K562 (cell line): ENCODE data around the gene ATP2A3. TPM values are rescaled to one million over a fixed set of nuclear protein-coding genes. Genes with fewer than 3 reads are reported as not detected.
A peak's percentile ranks its signal among the peaks of the same experiment; 100 is the strongest.

Experiments
- ATF7 ChIP-seq: fragments of 450-650 bp; IDR thresholded peaks from 2 replicates; pipeline ENCODE4 v1.7.1; 2014; ENCODE audit warnings: mild to moderate bottlenecking, moderate library complexity
- CBFA2T3 ChIP-seq: fragments of 450-650 bp; IDR thresholded peaks from 2 replicates; pipeline ENCODE4 v1.6.1; 2017
- DMBX1 ChIP-seq: fragments of 250-450 bp; sonication (Bioruptor Pico); IDR thresholded peaks from 2 replicates; pipeline ENCODE4 v1.8.0; 2022; ENCODE audit warnings: inconsistent platforms, mild to moderate bottlenecking, moderate library complexity, borderline replicate concordance
- ELF1 ChIP-seq: fragments of 200-800 bp; sonication (Bioruptor generic); IDR thresholded peaks from 2 replicates; pipeline ENCODE4 v1.6.1; 2016; ENCODE audit warnings: missing genetic modification characterization, missing compliant biosample characterization
- ELF2 ChIP-seq: fragments of 250-450 bp; sonication (Bioruptor Pico); IDR thresholded peaks from 2 replicates; pipeline ENCODE4 v1.5.0; 2021; ENCODE audit warnings: mild to moderate bottlenecking
- FIP1L1 ChIP-seq: fragments of 200-400 bp; formaldehyde crosslinking; IDR thresholded peaks from 2 replicates; pipeline ENCODE4 v1.6.1; 2018; ENCODE audit warnings: mild to moderate bottlenecking, low read depth, low read length; ENCODE audit not compliant: poor library complexity, severe bottlenecking
- FOXA1 ChIP-seq: fragments of 450-650 bp; IDR thresholded peaks from 2 replicates; pipeline ENCODE4 v1.6.1; 2016; ENCODE audit warnings: mild to moderate bottlenecking, borderline replicate concordance
- FOXM1 ChIP-seq, 2 experiments: fragments of 450-650 bp in 1 of 2; sonication (generic) in 1 of 2; formaldehyde crosslinking in 1 of 2; IDR thresholded peaks; 2 replicates each; pipeline versions ENCODE4 v1.6.1 to v1.9.0; 2017 to 2022; ENCODE audit warnings: low read depth in 2 of 2, mild to moderate bottlenecking in 2 of 2, missing genetic modification reagents in 1 of 2, moderate library complexity in 1 of 2
- HDAC8 ChIP-seq: fragments of 450-650 bp; IDR thresholded peaks from 2 replicates; pipeline ENCODE4 v1.6.1; 2016; ENCODE audit warnings: mild to moderate bottlenecking, missing genetic modification characterization, moderate library complexity, missing compliant biosample characterization
- HLTF ChIP-seq: fragments of 450-650 bp; IDR thresholded peaks from 2 replicates; pipeline ENCODE4 v1.6.1; 2016
- KAT2B ChIP-seq: IDR thresholded peaks from one replicate; pipeline ENCODE4 v1.6.1; 2012; ENCODE audit warnings: low read depth, mild to moderate bottlenecking, control low read depth, inconsistent platforms, low read length, moderate library complexity
- KDM5B ChIP-seq: fragments of 200-600 bp; sonication (generic); IDR thresholded peaks from 2 replicates; pipeline ENCODE4 v1.6.1; 2012; ENCODE audit warnings: low read depth, mild to moderate bottlenecking, moderate library complexity, low read length, control low read depth, inconsistent platforms; ENCODE audit not compliant: insufficient replicate concordance
- KLF10 ChIP-seq: fragments of 250-450 bp; sonication (Bioruptor Pico); IDR thresholded peaks from 2 replicates; pipeline ENCODE4 v1.6.1; 2021; ENCODE audit warnings: matching md5 sums
- MAFF ChIP-seq: IDR thresholded peaks from 2 replicates; pipeline ENCODE4 v1.6.1; 2012; ENCODE audit warnings: low read length, improper control_type of control experiment
- MECOM ChIP-seq: fragments of 250-450 bp; sonication (Bioruptor Pico); IDR thresholded peaks from 2 replicates; pipeline ENCODE4 v1.8.0; 2022; ENCODE audit warnings: inconsistent platforms
- NR1H2 ChIP-seq: sonication (generic); formaldehyde crosslinking; IDR thresholded peaks from 2 replicates; pipeline ENCODE4 v1.4.0; 2020; ENCODE audit warnings: mild to moderate bottlenecking, missing genetic modification reagents
- PHTF2 ChIP-seq: fragments of 250-450 bp; sonication (Bioruptor Pico); IDR thresholded peaks from 2 replicates; pipeline ENCODE4 v1.5.0; 2021; ENCODE audit warnings: mild to moderate bottlenecking
- POLR2A ChIP-seq: fragments of 450-650 bp; conservative IDR thresholded peaks from 2 replicates; pipeline ENCODE4 v1.6.1; 2016
- POLR2H ChIP-seq: IDR thresholded peaks from 2 replicates; pipeline ENCODE4 v1.6.1; 2016; ENCODE audit warnings: missing genetic modification characterization, low read depth, mild to moderate bottlenecking, control low read depth, missing compliant biosample characterization, moderate library complexity
- RAD51 ChIP-seq: fragments of 450-650 bp; IDR thresholded peaks from 2 replicates; pipeline ENCODE4 v1.7.1; 2016; ENCODE audit warnings: low read depth, mild to moderate bottlenecking, borderline replicate concordance
- RBFOX2 ChIP-seq: fragments of 200-400 bp; formaldehyde crosslinking; IDR thresholded peaks from 2 replicates; pipeline ENCODE4 v1.6.1; 2017; ENCODE audit warnings: low read depth, mild to moderate bottlenecking, low read length, moderate library complexity
- RCOR1 ChIP-seq, 2 experiments: IDR thresholded peaks; 2 replicates each; pipeline ENCODE4 v1.6.1; 2012; ENCODE audit warnings: low read depth in 2 of 2, low read length in 2 of 2, borderline replicate concordance in 1 of 2, improper control_type of control experiment in 1 of 2
- RFX1 ChIP-seq: fragments of 450-650 bp; IDR thresholded peaks from 2 replicates; pipeline ENCODE4 v1.6.1; 2016; ENCODE audit warnings: mild to moderate bottlenecking, moderate library complexity
- RNF2 ChIP-seq: sonication (generic); IDR thresholded peaks from 2 replicates; pipeline ENCODE4 v1.6.1; 2016
- ZBTB17 ChIP-seq: fragments of 450-650 bp; formaldehyde crosslinking; IDR thresholded peaks from 2 replicates; pipeline ENCODE4 v1.4.0; 2020; ENCODE audit warnings: mild to moderate bottlenecking
- ZNF143 ChIP-seq: sonication (generic); formaldehyde crosslinking; IDR thresholded peaks from 2 replicates; pipeline ENCODE4 v1.9.0; 2022; ENCODE audit warnings: mild to moderate bottlenecking, missing genetic modification reagents
- ZNF224 ChIP-seq: sonication (generic); formaldehyde crosslinking; IDR thresholded peaks from 2 replicates; pipeline ENCODE4 v1.8.0; 2022; ENCODE audit warnings: mild to moderate bottlenecking, missing genetic modification reagents
- ZNF239 ChIP-seq: fragments of 250-450 bp; sonication (Bioruptor Pico); IDR thresholded peaks from 2 replicates; pipeline ENCODE4 v1.4.0; 2020; ENCODE audit warnings: mild to moderate bottlenecking
- ZSCAN29 ChIP-seq: fragments of 450-650 bp; IDR thresholded peaks from 2 replicates; pipeline ENCODE4 v1.6.1; 2017
- polyA plus RNA-seq, 8 experiments: library from polyadenylated mRNA; depleted of rRNA in 4 of 8; stranded (reverse) in 5 of 8; unstranded in 3 of 8; fragments of >200 nt; fragmentation: Nextera tagmentation in 2 of 8; fragmentation: Illumina TruSeq in 1 of 8; extraction: Ambion mirVana in 2 of 8; extraction: Trizol in 1 of 8; gene quantifications; 2 replicates each; pipeline versions ENCODE4 v1.2.1 to v1.2.3, GENCODE V29; 2011 to 2014; ENCODE audit warnings: inconsistent platforms in 1 of 8, missing spikeins in 1 of 8
- total RNA-seq, 7 experiments: library from RNA; depleted of rRNA in 6 of 7; stranded (reverse); fragments of >200 nt in 6 of 7; fragmentation: Illumina TruSeq in 2 of 7; extraction: Trizol in 2 of 7; gene quantifications; 2 replicates each; pipeline versions ENCODE4 v1.2.1 to v1.2.3, GENCODE V29; 2011 to 2021; ENCODE audit warnings: low replicate concordance in 1 of 7
- TF ChIP-seq, protein P1 (sequence below): IDR thresholded peaks from 2 replicates; pipeline ENCODE4 v1.6.1; 2012; ENCODE audit warnings: low read depth, low read length, improper control_type of control experiment, borderline replicate concordance
- TF ChIP-seq, protein P2 (sequence below): sonication (generic); formaldehyde crosslinking; IDR thresholded peaks from 2 replicates; pipeline ENCODE4 v1.5.0; 2020; ENCODE audit warnings: missing genetic modification reagents

Gene ATP2A3
- total and polyA plus RNA-seq, 9 of the 15 experiments (the other 6 are each of a cell fraction or from before 2014, with no cell fraction given), result 0.65 to 103 (median 31.3) TPM

DNA sequence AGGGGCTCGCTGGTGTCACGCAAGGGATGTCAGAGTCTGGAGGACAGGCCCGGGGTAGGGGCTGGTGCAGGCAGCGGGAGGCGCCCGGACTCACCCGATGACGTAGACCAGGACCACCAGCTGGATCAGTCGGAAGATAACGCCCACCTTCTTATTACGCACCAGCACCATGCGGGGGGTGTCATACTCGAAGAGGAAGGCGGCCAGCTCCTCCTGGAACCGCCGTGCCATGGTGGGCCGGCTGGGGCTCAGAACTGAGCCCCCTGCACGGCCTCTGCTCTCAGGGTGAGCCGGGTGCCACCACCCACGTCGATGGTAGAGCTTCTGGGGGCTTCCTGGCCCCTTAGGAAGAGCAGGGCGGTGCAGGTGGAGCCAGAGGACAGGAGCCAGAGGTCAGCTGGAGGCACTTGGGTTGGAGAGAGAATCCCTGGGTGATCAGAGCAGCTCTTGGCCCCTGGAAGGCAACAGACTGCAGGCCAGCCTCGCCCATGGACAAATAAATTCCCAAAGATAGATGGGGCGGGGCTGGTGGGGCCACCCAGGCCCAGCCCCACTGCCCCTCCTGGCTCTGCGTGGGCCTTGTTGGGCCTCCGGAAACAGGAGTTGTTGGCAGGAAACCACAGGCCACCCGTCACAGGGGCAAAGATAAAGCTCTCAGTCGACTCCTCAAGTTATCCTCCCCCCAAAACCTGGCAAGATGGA lies 48.1 kb downstream of the ATP2A3 start, which contains the start of gene P2RX1 (continued):
- TF ChIP-seq RAD51 (no peak), KDM5B (peak; percentile 45), FOXM1 (IDR thresholded peaks at IDR 0.05; ENCODE audit: low read depth) (no peak), FOXM1 (CRISPR knock-in tag; IDR thresholded peaks at IDR 0.05; ENCODE audit: low read depth) (no peak), POLR2A (peak; percentile 61; the same call in 1 of the 2 replicates), ELF1 (tag) (no peak), NR1H2 (CRISPR knock-in tag) (no peak), ATF7 (0 out of 2 replicates have a peak, but pooled peaks have one; percentile 21), HLTF (no peak), FIP1L1 (no peak), CBFA2T3 (peak; percentile 42), PHTF2 (CRISPR knock-in tag) (no peak), ELF2 (CRISPR knock-in tag) (no peak), FOXA1 (no peak), DMBX1 (CRISPR knock-in tag) (peak; percentile 44; the same call in 1 of the 2 replicates), POLR2H (tag) (peak; percentile 73), MAFF (no peak), ZNF239 (CRISPR knock-in tag) (no peak), ZBTB17 (no peak), ZNF224 (CRISPR knock-in tag) (no peak), RFX1 (no peak), MECOM (CRISPR knock-in tag) (no peak), RNF2 (peak; percentile 89; the same call in 1 of the 2 replicates), KAT2B (no peak), RCOR1 (IDR thresholded peaks at IDR 0.05; ENCODE audit: borderline replicate concordance in 1 of 2, low read depth in 2 of 2, low read length in 2 of 2) (0 out of 4 replicates have a peak, but pooled peaks of 1 of the 2 experiments have one; percentile 6), ZNF143 (CRISPR knock-in tag) (no peak), ZSCAN29 (no peak), HDAC8 (tag) (0 out of 2 replicates have a peak, but pooled peaks have one; percentile 22), RBFOX2 (peak; percentile 80), KLF10 (no peak)
- TF ChIP-seq, protein P1, sequence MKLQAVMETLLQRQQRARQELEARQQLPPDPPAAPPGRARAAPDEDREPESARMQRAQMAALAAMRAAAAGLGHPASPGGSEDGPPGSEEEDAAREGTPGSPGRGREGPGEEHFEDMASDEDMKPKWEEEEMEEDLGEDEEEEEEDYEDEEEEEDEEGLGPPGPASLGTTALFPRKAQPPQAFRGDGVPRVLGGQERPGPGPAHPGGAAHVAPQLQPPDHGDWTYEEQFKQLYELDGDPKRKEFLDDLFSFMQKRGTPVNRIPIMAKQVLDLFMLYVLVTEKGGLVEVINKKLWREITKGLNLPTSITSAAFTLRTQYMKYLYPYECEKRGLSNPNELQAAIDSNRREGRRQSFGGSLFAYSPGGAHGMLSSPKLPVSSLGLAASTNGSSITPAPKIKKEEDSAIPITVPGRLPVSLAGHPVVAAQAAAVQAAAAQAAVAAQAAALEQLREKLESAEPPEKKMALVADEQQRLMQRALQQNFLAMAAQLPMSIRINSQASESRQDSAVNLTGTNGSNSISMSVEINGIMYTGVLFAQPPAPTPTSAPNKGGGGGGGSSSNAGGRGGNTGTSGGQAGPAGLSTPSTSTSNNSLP, result no peak
- TF ChIP-seq, protein P2, sequence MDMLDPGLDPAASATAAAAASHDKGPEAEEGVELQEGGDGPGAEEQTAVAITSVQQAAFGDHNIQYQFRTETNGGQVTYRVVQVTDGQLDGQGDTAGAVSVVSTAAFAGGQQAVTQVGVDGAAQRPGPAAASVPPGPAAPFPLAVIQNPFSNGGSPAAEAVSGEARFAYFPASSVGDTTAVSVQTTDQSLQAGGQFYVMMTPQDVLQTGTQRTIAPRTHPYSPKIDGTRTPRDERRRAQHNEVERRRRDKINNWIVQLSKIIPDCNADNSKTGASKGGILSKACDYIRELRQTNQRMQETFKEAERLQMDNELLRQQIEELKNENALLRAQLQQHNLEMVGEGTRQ (CRISPR knock-in tag), result no peak
